Activated gamma-delta T cell (primary cell): ENCODE results near the gene PRSS56.
"Not testable (repeated sequence)": the region's sequence is repeated elsewhere in the genome, so short reads cannot be mapped to it uniquely, and the experiment has no call there.

Experiments
- DNase-seq: peaks from one replicate; lab custom pipeline; 2025; lab: John Stamatoyannopoulos, UW

PRSS56 gene

GRCh38 chr2:232541961-232542714, 21.9 kb downstream of the PRSS56 start:
- DNase-seq: no peak

GRCh38 chr2:232542715-232543467, 22.7 kb downstream of the PRSS56 start:
- DNase-seq: no peak

- no peak for DNase-seq
These were observed 23.3 kb downstream of the PRSS56 start for GRCh38 chr2:232543491-232543890.

GRCh38 chr2:232543928-232544631, 23.9 kb downstream of the PRSS56 start:
- DNase-seq: no peak

- DNase-seq: no peak
These were observed 24.5 kb downstream of the PRSS56 start for GRCh38 chr2:232544674-232545073.

GRCh38 chr2:232545511-232546375, 25.6 kb downstream of the PRSS56 start:
- DNase-seq: no peak

- no peak for DNase-seq
These were observed 27.8 kb downstream of the PRSS56 start for GRCh38 chr2:232547991-232548390.

- DNase-seq: no peak
These were observed 29.6 kb downstream of the PRSS56 start for GRCh38 chr2:232549655-232550353.

GRCh38 chr2:232550354-232551249, 30.4 kb downstream of the PRSS56 start, which contains the start of the genes EIF4E2 and TIGD1:
EIF4E2 (plus strand) TSS chr2:232550689; CDS start chr2:232550725, 36 bp downstream.
TIGD1 (minus strand) TSS chr2:232550557; CDS start chr2:232549882, 675 bp downstream.
- peak; percentile 81 for DNase-seq

GRCh38 chr2:232551250-232551638, 31.1 kb downstream of the PRSS56 start:
- no peak for DNase-seq

GRCh38 chr2:232551776-232552175, 31.6 kb downstream of the PRSS56 start:
- no peak for DNase-seq

- no peak for DNase-seq
These were observed 36.2 kb downstream of the PRSS56 start for GRCh38 chr2:232556426-232556825.

GRCh38 chr2:232562515-232563151, 42.4 kb downstream of the PRSS56 start:
- DNase-seq: no peak

- DNase-seq: no peak
These were observed 43.4 kb downstream of the PRSS56 start for GRCh38 chr2:232563580-232563979.

- DNase-seq: no peak
These were observed 47.5 kb downstream of the PRSS56 start for GRCh38 chr2:232567721-232568120.

GRCh38 chr2:232568161-232568560, 48.0 kb downstream of the PRSS56 start:
- DNase-seq: no peak

GRCh38 chr2:232569541-232569940, 49.4 kb downstream of the PRSS56 start:
- DNase-seq: no peak

- DNase-seq: not testable (repeated sequence)
These were observed 50.3 kb downstream of the PRSS56 start for GRCh38 chr2:232570481-232570880.

GRCh38 chr2:232571026-232571474, 50.9 kb downstream of the PRSS56 start:
- DNase-seq: no peak
